Measurements from ENCODE around the gene ASB15. TPM values are rescaled to one million over a fixed set of nuclear protein-coding genes. Genes with fewer than 3 reads are reported as not detected.

The ASB15 gene
- total and polyA plus RNA-seq, 2 of the 4 experiments (the other 2 are of a cell fraction), result not detected

GRCh38 chr7:123657304-123657685 lies 55.7 kb downstream of the ASB15 start:
- in situ Hi-C loops (cut with MboI; ENCODE audit: low sequenced_read_pairs), result no loop called here

More at GRCh38 chr7:123657304-123657685, 55.7 kb downstream of the ASB15 start:
- Histone ChIP-seq H3K9ac (ENCODE audit: low read depth, low read length) (no peak overlapping the region), H3K4me3 (ENCODE audit: insufficient read depth, low read depth, low read length) (no peak overlapping the region), H3K4me2 (ENCODE audit: low read depth, low read length) (no peak overlapping the region), H2AK9ac (replicated peaks; ENCODE audit: low read depth, low read length, poor library complexity) (no peak overlapping the region), H4K8ac (ENCODE audit: low read depth in 2 of 2, low read length in 2 of 2) (no peak overlapping the region), H2BK20ac (ENCODE audit: low read depth, low read length) (no peak overlapping the region), H2BK5ac (ENCODE audit: low read depth, low read length, poor library complexity, severe bottlenecking) (no peak overlapping the region), H3K14ac (replicated peaks; ENCODE audit: low read depth, low read length) (no peak overlapping the region), H2AK5ac (ENCODE audit: low read depth, low read length) (no peak overlapping the region), H4K91ac (ENCODE audit: insufficient read depth, low read depth, low read length) (no peak overlapping the region), H2AFZ (replicated peaks; ENCODE audit: low read length, poor library complexity) (no peak overlapping the region), H3K9me1 (ENCODE audit: insufficient read depth, low read length) (no peaks in the 10 kb centered on the region), H3K27ac (ENCODE audit: insufficient read depth, low read length) (no peak overlapping the region), H3K23ac (ENCODE audit: low read depth, low read length) (no peak overlapping the region), H4K20me1 (ENCODE audit: insufficient read depth, low read length) (no peaks in the 10 kb centered on the region), H2BK120ac (ENCODE audit: low read depth, low read length) (no peak overlapping the region), H3K79me1 (ENCODE audit: low read depth in 1 of 2, low read length in 2 of 2) (no peaks in the 10 kb centered on the region), H2BK15ac (ENCODE audit: low read depth, low read length) (no peak overlapping the region), H3K9me3 (ENCODE audit: control insufficient read depth, insufficient read depth, low read length) (no peaks in the 10 kb centered on the region), H3K27me3 (ENCODE audit: control insufficient read depth, insufficient read depth, low read length) (peaks cover 4% of the 10 kb centered on the region), H3K56ac (ENCODE audit: extremely low read depth, insufficient read depth, low read length) (no peak overlapping the region), H4K5ac (ENCODE audit: low read depth, low read length) (no peak overlapping the region), H3K4me1 (ENCODE audit: control insufficient read depth, insufficient read depth, low read length) (no peaks in the 10 kb centered on the region), H3K36me3 (ENCODE audit: control insufficient read depth, insufficient read depth, low read length) (no peaks in the 10 kb centered on the region), H3K18ac (ENCODE audit: low read depth, low read length) (no peak overlapping the region), H3K4ac (ENCODE audit: low read depth, low read length) (no peak overlapping the region)
- POLR2A ChIA-PET (ENCODE audit: unreplicated experiment), result no interaction called here
- CTCF ChIA-PET, result interaction anchor here (0.7 kb wide), 2 partner anchors 16 to 46 kb away, joined by 3 read pairs; no protein-coding TSS in a partner anchor
- no peak for DNase-seq
- no peak for ATAC-seq (ENCODE audit: low read depth)
- dilution Hi-C loops (cut with HindIII; ENCODE audit: low sequenced_read_pairs, unreplicated experiment) (no loop called here), intact Hi-C loops (cut with micrococcal nuclease) (no loop called here)
- WGBS, 2 experiments (ENCODE audit: extremely low coverage in 2 of 2, insufficient read length in 1 of 2), result no CpG with 5 or more reads among the region's 1 CpG
- BruUV-seq (replicated peaks), result no TSS peak
- TF ChIP-seq MAFK (IDR thresholded peaks at IDR 0.05; ENCODE audit: low read depth, low read length) (no peak), MXI1 (IDR thresholded peaks at IDR 0.05; ENCODE audit: borderline replicate concordance, low read depth, low read length) (no peak), RAD21 (IDR thresholded peaks at IDR 0.05; ENCODE audit: low read length) (no peak), POLR2A (IDR thresholded peaks at IDR 0.05; ENCODE audit: low read depth, low read length) (no peak), NFE2L2 (IDR thresholded peaks at IDR 0.05; ENCODE audit: low read depth, low read length) (no peak), SMC3 (IDR thresholded peaks at IDR 0.05; ENCODE audit: low read depth, low read length) (no peak), MAZ (IDR thresholded peaks at IDR 0.05; ENCODE audit: borderline replicate concordance, low read depth, low read length) (no peak), CTCF (conservative IDR thresholded peaks at IDR 0.05; ENCODE audit: low read depth, low read length) (no peak), BHLHE40 (IDR thresholded peaks at IDR 0.05; ENCODE audit: low read depth, low read length) (no peak), FOS (IDR thresholded peaks at IDR 0.05; ENCODE audit: low read depth, low read length) (no peak), RFX5 (IDR thresholded peaks at IDR 0.05; ENCODE audit: low read depth, low read length) (no peak), CEBPB (IDR thresholded peaks at IDR 0.05; ENCODE audit: low read depth, low read length) (no peak), CHD1 (IDR thresholded peaks at IDR 0.05; ENCODE audit: low read depth, low read length) (no peak)
- TF ChIP-seq, protein P1, sequence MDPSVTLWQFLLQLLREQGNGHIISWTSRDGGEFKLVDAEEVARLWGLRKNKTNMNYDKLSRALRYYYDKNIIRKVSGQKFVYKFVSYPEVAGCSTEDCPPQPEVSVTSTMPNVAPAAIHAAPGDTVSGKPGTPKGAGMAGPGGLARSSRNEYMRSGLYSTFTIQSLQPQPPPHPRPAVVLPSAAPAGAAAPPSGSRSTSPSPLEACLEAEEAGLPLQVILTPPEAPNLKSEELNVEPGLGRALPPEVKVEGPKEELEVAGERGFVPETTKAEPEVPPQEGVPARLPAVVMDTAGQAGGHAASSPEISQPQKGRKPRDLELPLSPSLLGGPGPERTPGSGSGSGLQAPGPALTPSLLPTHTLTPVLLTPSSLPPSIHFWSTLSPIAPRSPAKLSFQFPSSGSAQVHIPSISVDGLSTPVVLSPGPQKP (IDR thresholded peaks at IDR 0.05; ENCODE audit: borderline replicate concordance, low read depth, low read length), result no peak
- TF ChIP-seq, protein P2, sequence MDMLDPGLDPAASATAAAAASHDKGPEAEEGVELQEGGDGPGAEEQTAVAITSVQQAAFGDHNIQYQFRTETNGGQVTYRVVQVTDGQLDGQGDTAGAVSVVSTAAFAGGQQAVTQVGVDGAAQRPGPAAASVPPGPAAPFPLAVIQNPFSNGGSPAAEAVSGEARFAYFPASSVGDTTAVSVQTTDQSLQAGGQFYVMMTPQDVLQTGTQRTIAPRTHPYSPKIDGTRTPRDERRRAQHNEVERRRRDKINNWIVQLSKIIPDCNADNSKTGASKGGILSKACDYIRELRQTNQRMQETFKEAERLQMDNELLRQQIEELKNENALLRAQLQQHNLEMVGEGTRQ (IDR thresholded peaks at IDR 0.05; ENCODE audit: low read depth, low read length), result no peak

Data from IMR-90 (cell line).